KG1 (cell line): Measurements from ENCODE around the gene DGKZ.
A peak's percentile ranks its signal among the peaks of the same experiment; 100 is the strongest.

Source experiments
- DNase-seq: peaks from one replicate; lab custom pipeline; 2025; lab: John Stamatoyannopoulos, UW

The DGKZ gene

DNA sequence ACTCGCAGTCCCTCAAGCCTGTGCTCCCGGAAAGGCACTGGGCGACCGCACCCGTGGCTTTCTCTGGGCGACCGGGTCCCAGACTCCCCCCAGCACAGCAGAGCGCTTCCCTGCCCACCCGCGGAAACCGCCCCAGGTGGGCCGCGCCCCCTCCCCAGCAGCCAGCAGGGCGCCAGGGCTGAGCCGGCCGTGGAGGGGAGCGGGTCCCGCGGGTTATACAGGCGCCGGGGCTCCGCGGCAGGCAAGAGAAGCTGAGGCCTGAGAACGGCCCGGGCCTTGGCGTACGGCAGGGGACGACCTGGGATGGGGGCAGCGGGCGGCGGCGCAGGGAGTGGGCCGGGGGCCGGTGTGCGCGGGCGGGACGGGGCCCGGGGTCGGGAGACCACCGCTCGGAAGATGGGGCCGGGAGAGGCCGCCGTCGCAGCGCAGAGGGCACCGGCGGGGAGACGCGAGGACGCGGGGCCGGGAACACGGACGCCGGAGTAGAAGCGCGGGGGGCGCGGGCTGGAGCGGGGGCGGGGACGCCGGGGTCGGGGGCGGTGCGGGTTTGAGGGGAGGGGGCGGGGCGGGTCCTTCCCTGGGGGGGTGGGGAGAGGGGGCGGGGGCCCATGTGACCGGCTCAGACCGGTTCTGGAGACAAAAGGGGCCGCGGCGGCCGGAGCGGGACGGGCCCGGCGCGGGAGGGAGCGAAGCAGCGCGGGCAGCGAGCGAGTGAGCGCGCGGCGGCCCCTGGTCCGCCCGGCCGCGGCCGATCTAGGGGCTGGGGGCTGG, 34.0 kb downstream of the DGKZ start, which contains the start of gene MDK:
Gene MDK, plus strand, starts transcription at position 622 of the 771 bp plus-strand sequence. CDS start 389 bp downstream, outside the sequence.
- DNase-seq, result no peak

DNA sequence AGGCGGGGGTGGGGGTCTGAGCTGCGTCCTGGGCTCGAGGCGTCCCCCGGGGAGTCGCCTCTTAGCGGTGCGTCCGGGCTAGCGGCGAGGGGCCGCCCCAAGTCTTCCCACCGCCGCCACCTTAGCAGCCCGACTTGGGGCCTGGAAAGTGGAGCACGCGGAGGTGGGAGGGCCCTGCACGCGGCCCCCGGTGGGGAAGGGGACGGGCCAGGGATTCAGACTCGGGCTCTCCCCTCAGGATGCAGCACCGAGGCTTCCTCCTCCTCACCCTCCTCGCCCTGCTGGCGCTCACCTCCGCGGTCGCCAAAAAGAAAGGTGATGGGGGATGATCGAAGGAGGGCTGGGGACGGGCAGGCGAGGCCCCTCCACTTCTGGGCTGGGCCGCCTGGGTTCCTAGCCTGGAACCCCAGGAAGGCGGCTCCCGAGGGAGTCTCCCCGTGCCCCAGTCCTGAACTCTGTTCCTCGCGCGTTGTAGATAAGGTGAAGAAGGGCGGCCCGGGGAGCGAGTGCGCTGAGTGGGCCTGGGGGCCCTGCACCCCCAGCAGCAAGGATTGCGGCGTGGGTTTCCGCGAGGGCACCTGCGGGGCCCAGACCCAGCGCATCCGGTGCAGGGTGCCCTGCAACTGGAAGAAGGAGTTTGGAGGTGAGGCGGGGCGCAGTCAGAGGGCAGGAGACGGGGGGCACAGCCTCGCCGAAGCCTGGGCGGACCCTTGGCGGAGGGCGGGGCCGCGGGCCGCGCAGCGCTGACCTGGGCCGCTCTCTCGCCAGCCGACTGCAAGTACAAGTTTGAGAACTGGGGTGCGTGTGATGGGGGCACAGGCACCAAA, 34.8 kb downstream of the DGKZ start:
- no peak for DNase-seq

GRCh38 chr11:46382646-46383403, 35.6 kb downstream of the DGKZ start:
- DNase-seq, result no peak

DNA sequence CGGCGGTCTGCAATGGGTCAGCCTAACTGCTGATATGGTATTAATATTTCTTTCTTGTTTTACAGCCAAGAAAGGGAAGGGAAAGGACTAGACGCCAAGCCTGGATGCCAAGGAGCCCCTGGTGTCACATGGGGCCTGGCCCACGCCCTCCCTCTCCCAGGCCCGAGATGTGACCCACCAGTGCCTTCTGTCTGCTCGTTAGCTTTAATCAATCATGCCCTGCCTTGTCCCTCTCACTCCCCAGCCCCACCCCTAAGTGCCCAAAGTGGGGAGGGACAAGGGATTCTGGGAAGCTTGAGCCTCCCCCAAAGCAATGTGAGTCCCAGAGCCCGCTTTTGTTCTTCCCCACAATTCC, 36.1 kb downstream of the DGKZ start:
- no peak for DNase-seq

- no peak for DNase-seq
These were observed 36.9 kb downstream of the DGKZ start for GRCh38 chr11:46383974-46384701.

- DNase-seq, result no peak
These were observed 38.1 kb downstream of the DGKZ start for GRCh38 chr11:46385169-46386004.

- no peak for DNase-seq
These were observed 38.8 kb downstream of the DGKZ start for GRCh38 chr11:46386005-46386578.

- no peak for DNase-seq
These were observed 39.4 kb downstream of the DGKZ start for GRCh38 chr11:46386674-46387073.

DNA sequence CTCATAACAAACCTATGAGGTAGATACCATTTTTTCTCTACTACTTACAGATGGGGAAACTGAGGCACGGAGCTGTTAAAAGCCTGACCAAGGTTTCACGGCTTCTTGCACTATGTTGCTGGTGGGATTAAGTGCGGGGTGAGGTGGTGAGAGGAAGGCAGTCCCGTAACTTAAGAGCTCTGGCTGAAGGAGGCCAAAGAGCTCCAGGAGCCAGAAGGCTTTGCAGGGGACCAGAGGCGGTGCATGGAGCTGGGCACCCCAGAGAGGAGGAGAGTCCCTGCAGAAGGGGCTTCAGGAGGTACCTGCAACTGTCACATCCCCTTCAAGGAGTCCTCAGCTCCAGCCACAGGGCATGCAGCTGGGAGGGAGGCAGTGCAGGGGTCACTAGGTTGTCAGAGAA, 40.2 kb downstream of the DGKZ start:
- no peak for DNase-seq

DNA sequence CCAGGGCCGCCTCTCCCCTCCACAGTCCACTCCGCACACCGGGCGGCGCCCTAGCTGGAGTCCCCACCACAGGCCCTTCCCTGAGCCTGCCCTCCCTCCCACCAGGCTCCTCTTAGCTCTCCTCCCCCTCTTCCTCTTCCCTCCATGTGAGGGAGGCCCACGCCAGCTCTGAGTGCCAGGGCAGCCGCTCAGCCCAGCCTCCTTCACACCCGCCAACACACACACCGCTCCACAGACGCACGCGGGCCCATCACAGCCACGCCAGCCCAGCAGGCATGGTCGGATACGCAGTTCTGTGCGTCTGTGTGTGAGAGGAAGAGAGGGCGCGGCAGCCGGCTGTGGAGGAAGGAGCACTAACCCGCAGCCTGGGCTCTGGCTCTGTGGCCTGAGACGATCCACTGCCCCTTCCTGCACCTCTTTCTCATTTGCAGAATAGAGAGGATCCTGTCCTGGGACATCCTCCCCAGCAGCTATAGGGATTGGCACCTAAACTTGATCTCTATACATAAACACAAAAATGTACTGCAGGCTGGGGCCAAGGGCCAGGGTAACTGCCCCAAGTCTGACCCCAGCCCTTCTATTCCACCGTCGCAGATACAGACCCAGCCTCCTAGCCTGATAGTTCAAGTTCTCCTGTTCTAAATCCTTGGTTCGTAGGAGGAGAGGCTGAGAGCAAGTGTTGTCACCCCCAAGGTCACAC, 40.8 kb downstream of the DGKZ start:
- DNase-seq, result no peak

DNA sequence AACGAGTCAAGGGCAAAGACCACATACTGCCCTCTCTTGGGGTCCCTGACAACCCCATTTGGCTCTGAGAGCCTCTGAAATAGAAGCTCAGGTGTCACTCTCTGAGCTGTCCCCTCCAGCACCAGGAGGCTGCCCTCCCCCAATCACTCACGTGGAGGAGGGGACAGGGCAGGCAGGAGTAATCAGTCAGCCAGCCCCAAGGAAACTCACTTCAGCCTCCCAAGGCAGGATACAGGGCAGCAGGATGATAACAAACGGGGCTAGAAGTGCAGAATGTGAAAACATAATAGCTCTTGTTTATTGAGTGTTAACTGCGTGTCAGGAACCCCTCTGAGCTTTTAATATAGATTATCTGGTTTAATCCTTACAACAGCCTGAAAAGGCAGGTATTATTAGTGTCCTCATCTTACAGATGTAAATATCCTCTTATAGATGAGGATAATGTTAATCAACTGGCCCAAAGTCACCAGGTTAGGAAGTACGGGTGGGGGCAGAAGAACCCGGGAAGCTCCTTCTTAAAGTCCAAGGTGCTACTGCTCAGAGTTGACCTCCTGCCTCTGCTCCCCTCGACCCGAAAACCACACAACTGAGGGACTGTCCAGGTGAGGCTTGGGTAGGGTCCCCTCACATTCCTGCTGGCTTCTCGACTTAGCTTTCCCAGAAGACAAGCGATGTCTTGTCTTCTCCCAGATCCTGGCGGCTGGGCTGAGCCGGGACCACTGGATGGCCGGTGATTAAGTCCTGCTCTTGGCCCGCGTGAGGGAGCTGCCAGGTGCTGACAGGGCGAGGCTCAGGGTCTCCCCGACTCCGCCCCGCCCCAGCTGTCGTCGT, 41.6 kb downstream of the DGKZ start:
- DNase-seq, result no peak

DNA sequence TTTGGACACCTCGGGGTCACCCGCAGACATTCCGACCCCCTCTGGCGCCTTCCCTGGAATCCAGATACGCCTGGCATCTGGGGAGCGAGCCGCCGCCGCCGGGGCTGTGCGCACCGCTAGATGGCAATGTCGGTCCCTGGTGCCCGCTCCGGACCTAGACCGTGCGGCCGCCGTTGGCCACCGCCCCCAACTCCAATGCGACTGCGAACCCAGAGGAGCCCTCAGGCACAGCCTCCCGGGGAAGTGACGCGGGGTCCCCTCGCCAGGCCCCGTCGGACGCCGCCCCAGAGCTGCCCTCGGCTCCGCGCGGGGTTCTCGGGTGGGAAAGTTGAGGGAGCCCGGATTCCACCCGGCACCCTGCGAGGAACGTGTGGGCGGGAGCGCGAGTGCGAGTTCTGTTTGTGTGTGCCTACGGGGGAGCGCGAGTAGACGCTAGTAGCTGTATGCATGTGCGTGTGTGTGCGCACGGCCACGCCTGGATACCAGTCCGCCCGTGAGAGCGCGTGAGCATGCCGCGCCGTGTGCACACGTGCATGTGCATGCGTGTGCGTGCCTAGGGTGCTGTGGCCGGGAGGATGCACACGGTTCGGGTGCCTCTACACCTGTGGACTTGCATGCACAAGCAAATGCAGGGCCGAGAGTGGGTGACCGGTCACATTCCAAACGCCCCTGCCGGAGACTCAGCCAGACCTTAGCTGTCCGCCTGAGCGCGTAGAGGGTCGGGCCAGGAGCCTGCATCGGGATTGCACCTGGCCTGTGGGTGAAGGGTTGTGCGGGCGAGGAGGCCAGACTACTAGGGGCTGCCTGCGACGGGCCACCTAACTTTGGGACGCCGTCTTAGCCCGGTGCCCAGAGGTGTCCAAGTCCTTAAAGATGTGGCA, 42.4 kb downstream of the DGKZ start:
- DNase-seq, result peak; percentile 60

DNA sequence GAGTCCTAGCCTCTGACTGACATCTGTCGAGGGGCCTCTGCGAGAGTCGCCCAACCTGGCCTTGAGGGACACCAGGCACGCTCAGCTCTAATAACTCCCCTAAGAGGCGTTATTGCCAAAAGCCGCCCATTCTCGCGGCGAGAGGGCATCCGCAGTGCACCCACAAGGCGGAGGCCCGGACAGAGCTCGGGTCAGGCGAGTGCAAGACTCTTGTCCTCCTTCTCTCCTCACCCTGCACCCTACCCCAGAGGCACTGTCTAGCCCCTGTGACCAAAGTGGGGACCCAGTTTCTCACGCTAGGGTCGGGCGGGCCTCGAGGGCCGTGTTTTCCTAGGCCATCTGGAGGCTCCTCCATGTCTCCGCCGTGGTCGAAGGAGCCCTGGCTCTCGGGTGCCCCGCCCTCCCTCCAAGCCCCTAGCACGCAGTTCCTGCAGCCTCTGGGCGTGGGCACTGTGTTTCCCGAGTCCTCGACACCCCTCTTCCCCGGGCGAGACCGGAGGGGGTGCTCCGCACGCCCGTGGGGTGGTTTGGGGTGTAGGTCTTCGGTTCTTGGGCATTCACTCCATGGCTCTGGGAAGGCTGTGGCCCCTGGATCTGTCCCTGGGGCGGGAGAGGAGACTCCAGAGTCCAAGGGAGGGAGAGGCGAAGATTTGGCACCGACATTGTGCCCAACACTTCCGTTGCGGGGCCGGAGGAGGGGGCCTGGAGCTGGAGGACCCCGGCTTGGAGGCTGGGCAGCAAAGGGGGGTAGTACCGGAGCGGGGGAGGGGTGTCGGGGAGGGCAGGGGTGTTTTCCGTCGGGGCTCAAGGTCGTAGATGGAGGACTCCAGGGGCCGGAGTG, 43.3 kb downstream of the DGKZ start:
- DNase-seq, result no peak

GRCh38 chr11:46391186-46391577, 43.9 kb downstream of the DGKZ start:
- no peak for DNase-seq

GRCh38 chr11:46391578-46392420, 44.5 kb downstream of the DGKZ start, which contains the start of gene CHRM4:
TSS of gene CHRM4 (minus strand) at chr11:46391776. CDS start at chr11:46386557, 5,219 bp downstream.
- no peak for DNase-seq
